HCT116 (cell line): ENCODE data around the gene PDZRN4. TPM values are rescaled to one million over a fixed set of nuclear protein-coding genes. Genes with fewer than 3 reads are reported as not detected.

Experiments used
- ATAC-seq: fragments of 200-7000 bp; cut with Tn5 transposase; 2 replicates; pipeline ENCODE4 v1.9.1; 2020; ENCODE audit warnings: mild to moderate bottlenecking, moderate library complexity
- BruUV-seq: library from RNA; stranded (reverse); fragments of 400-500 nt; replicated peaks from 2 replicates; lab custom pipeline; 2021; lab: Mats Ljungman, UMichigan
- CTCF ChIA-PET: fragments of 300-600 bp; sonication (Branson Sonifier 250); formaldehyde crosslinking; loops from one replicate; lab custom pipeline; 2021; ENCODE audit warnings: antibody characterized with exemption; lab: Charles Lee
- POLR2A ChIA-PET: fragments of 300-600, 350-600 bp; sonication (Branson Sonifier 250); formaldehyde crosslinking; loops from one replicate; lab custom pipeline; 2021; ENCODE audit warnings: antibody characterized with exemption; lab: Charles Lee
- RAD21 ChIA-PET, 2 experiments: fragments of 300-600 bp; sonication (Branson Sonifier 250); formaldehyde crosslinking; loops; one replicate each; lab custom pipeline; 2023; ENCODE audit warnings: low total read pairs in 2 of 2; ENCODE audit not compliant: uncharacterized antibody in 2 of 2, unreplicated experiment in 2 of 2, low non-redundant PET in 1 of 2; lab: Charles Lee
- DNase-seq: peaks from one replicate; pipeline ENCODE4 v3.0.0-alpha.2; 2010; ENCODE audit warnings: low read depth, low spot score
- H2AFZ ChIP-seq: fragments of 200-600 bp; shearing (Covaris generic), sonication (generic); 2 replicates; pipeline ENCODE4 v1.6.1; 2017; ENCODE audit warnings: low read depth, mixed run types, mixed read lengths, antibody characterized with exemption, low read length; ENCODE audit not compliant: poor library complexity, severe bottlenecking
- H3K27ac ChIP-seq: 2 replicates; pipeline ENCODE4 v1.5.1; 2012; ENCODE audit warnings: low read depth, low read length
- H3K27me3 ChIP-seq: fragments of 200-600 bp; sonication (generic); 2 replicates; pipeline ENCODE4 v1.6.1; 2016; ENCODE audit warnings: mixed run types, low read length, mixed read lengths; ENCODE audit not compliant: insufficient read depth
- H3K36me3 ChIP-seq, 2 experiments: fragments of 200-500 bp in 1 of 2; fragments of 200-600 bp in 1 of 2; sonication (Bioruptor generic) in 1 of 2; sonication (generic) in 1 of 2; 2 replicates each; pipeline versions ENCODE4 v1.5.1 to v1.6.1; 2014 to 2016; ENCODE audit warnings: low read length in 2 of 2, inconsistent platforms in 1 of 2, mixed read lengths in 1 of 2, mixed run types in 1 of 2; ENCODE audit not compliant: insufficient read depth in 2 of 2, control insufficient read depth in 1 of 2
- H3K4me1 ChIP-seq, 2 experiments: fragments of 200-600 bp in 1 of 2; sonication (generic) in 1 of 2; 2 replicates each; pipeline versions ENCODE4 v1.5.1 to v1.6.1; 2012 to 2017; ENCODE audit warnings: low read length in 2 of 2, inconsistent platforms in 1 of 2, mild to moderate bottlenecking in 1 of 2, mixed read lengths in 1 of 2, mixed run types in 1 of 2, moderate library complexity in 1 of 2; ENCODE audit not compliant: insufficient read depth in 2 of 2, control insufficient read depth in 1 of 2
- H3K4me2 ChIP-seq: fragments of 200-600 bp; sonication (generic); 2 replicates; pipeline ENCODE4 v1.6.1; 2017; ENCODE audit warnings: mixed run types, low read length, mixed read lengths
- H3K4me3 ChIP-seq, 2 experiments: fragments of 200-600 bp in 1 of 2; sonication (generic) in 1 of 2; replicated peaks in 1 of 2; 2 replicates each; pipeline ENCODE4 v1.5.1; 2011 to 2016; ENCODE audit warnings: low read length in 2 of 2, control low read depth in 1 of 2, low read depth in 1 of 2, mild to moderate bottlenecking in 1 of 2, mixed read lengths in 1 of 2, mixed run types in 1 of 2
- H3K79me2 ChIP-seq: fragments of 200-600 bp; sonication (generic); 2 replicates; pipeline ENCODE4 v1.6.1; 2017; ENCODE audit warnings: mild to moderate bottlenecking, mixed run types, low read length, moderate library complexity, mixed read lengths; ENCODE audit not compliant: insufficient read depth
- H3K9ac ChIP-seq: fragments of 200-600 bp; sonication (generic); 2 replicates; pipeline ENCODE4 v1.6.1; 2016; ENCODE audit warnings: low read length, mixed read lengths
- H3K9me2 ChIP-seq: fragments of 200-600 bp; sonication (generic), shearing (Covaris generic); 2 replicates; pipeline ENCODE4 v1.6.1; 2017; ENCODE audit warnings: mixed run types, mild to moderate bottlenecking, moderate library complexity; ENCODE audit not compliant: insufficient read depth
- H3K9me3 ChIP-seq, 2 experiments: fragments of 200-500 bp in 1 of 2; fragments of 200-600 bp in 1 of 2; sonication (Bioruptor generic) in 1 of 2; sonication (generic) in 1 of 2; 2 replicates each; pipeline ENCODE4 v1.6.1; 2014 to 2017; ENCODE audit warnings: low read length in 2 of 2, mixed read lengths in 2 of 2, inconsistent platforms in 1 of 2, low read depth in 1 of 2, mild to moderate bottlenecking in 1 of 2, mixed run types in 1 of 2, moderate library complexity in 1 of 2; ENCODE audit not compliant: control insufficient read depth in 1 of 2, insufficient read depth in 1 of 2
- H4K20me1 ChIP-seq: fragments of 200-600 bp; sonication (generic), shearing (Covaris generic); 2 replicates; pipeline ENCODE4 v1.6.1; 2017; ENCODE audit warnings: mixed run types, mild to moderate bottlenecking, moderate library complexity; ENCODE audit not compliant: insufficient read depth
- CBX3 ChIP-seq: IDR thresholded peaks from 2 replicates; pipeline ENCODE4 v1.6.1; 2012; ENCODE audit warnings: low read depth
- EZH2 ChIP-seq: fragments of 200-600 bp; sonication (generic); IDR thresholded peaks from 2 replicates; pipeline ENCODE4 v1.6.1; 2017; ENCODE audit warnings: antibody characterized with exemption, mixed run types
- EZH2phosphoT487 ChIP-seq: fragments of 200-600 bp; IDR thresholded peaks from 2 replicates; pipeline ENCODE4 v1.6.1; 2018; ENCODE audit warnings: antibody characterized with exemption, borderline replicate concordance
- FOSL1 ChIP-seq: IDR thresholded peaks from 2 replicates; pipeline ENCODE4 v1.6.1; 2012; ENCODE audit warnings: low read depth
- JUND ChIP-seq: IDR thresholded peaks from 2 replicates; pipeline ENCODE4 v1.6.1; 2012
- POLR2A ChIP-seq: IDR thresholded peaks from 2 replicates; pipeline ENCODE4 v1.7.0; 2011; ENCODE audit warnings: borderline replicate concordance; ENCODE audit not compliant: insufficient read depth, insufficient read length; ENCODE audit errors: extremely low read depth
- SIN3A ChIP-seq: IDR thresholded peaks from 2 replicates; pipeline ENCODE4 v1.6.1; 2012; ENCODE audit warnings: low read depth
- SP1 ChIP-seq: IDR thresholded peaks from 2 replicates; pipeline ENCODE4 v1.6.1; 2012; ENCODE audit warnings: low read depth
- YY1 ChIP-seq: IDR thresholded peaks from 2 replicates; pipeline ENCODE4 v1.6.1; 2011; ENCODE audit warnings: low read length, low read depth, moderate library complexity, mild to moderate bottlenecking; ENCODE audit not compliant: insufficient replicate concordance; ENCODE audit errors: extremely low read depth
- ZNF274 ChIP-seq: fragments of 200-500 bp; sonication (Bioruptor generic); IDR thresholded peaks from 2 replicates; pipeline ENCODE4 v1.6.1; 2014; ENCODE audit warnings: mild to moderate bottlenecking, low read depth, low read length, inconsistent platforms
- intact Hi-C: fragments of 100-400 bp; cut with micrococcal nuclease; formaldehyde crosslinking; loops from 2 replicates; pipeline ENCODE4 v1.10.0; 2022
- total RNA-seq: library from RNA; stranded (reverse); gene quantifications from one replicate; pipeline ENCODE4 v1.2.1, GENCODE V29; 2021; ENCODE audit not compliant: unreplicated experiment
- TF ChIP-seq, protein P1 (sequence below): IDR thresholded peaks from 2 replicates; pipeline ENCODE4 v1.6.1; 2012
- TF ChIP-seq, protein P2 (sequence below): IDR thresholded peaks from 2 replicates; pipeline ENCODE4 v1.6.1; 2012; ENCODE audit warnings: low read depth
- TF ChIP-seq, protein P3 (sequence below): IDR thresholded peaks from 2 replicates; pipeline ENCODE4 v1.6.1; 2011; ENCODE audit warnings: mild to moderate bottlenecking, low read length, moderate library complexity; ENCODE audit not compliant: insufficient replicate concordance; ENCODE audit errors: extremely low read depth

The PDZRN4 gene
- total RNA-seq, 1 experiment from 2014 or later, result not detected

DNA sequence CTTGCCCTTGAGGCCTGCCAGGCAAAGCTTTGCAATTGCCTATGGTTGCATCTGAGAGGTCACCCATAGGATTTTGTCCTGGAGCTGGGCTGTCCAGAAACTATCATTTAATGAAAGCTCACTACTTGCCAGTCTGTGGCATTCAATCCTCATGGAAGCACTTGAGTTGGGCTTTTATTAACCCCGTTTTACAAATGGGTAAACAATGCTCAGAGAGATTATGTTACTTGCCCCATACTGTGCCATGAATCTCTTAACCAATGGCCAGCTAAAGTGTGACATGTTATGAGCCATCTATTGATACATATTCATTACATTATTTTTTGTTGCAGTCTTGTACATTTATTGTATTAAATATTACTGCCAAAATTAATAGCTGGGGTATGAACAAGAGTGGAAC lies 35.9 kb downstream of the PDZRN4 start (continued):
- TF ChIP-seq EZH2, result no peak
- no peak for TF ChIP-seq ZNF274
- TF ChIP-seq FOSL1, result no peak
- TF ChIP-seq SIN3A, result no peak

DNA sequence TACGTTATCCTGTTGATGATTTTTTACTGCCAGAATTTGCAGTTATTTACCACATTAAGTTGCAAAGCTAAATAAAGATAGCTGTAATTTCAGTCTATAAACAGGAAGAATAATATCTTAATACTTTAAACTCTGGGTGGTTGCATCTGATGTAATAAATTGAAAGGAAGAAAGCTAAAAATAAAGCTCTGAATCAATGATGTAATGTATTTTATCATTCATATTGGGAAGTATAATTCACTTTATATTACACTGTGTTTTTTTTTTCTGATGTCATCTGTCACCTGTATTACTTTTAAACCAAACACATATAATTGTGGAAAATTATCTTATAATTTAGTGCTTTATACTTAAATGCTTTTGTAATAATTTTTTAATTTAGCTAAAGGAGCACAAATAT lies 37.1 kb downstream of the PDZRN4 start:
- no peak overlapping the region for H2AFZ ChIP-seq
- H3K36me3 ChIP-seq, result no peaks in the 10 kb centered on the region
- ChIA-PET RAD21 (no interaction called here), CTCF (no interaction called here), POLR2A (no interaction called here)
- no peaks in the 10 kb centered on the region for H3K79me2 ChIP-seq
- H3K4me1 ChIP-seq, result no peaks in the 10 kb centered on the region
- DNase-seq, result no peak
- no peak overlapping the region for H3K27ac ChIP-seq
- BruUV-seq, result no TSS peak
- no peak for TF ChIP-seq CBX3
- no peak for TF ChIP-seq EZH2phosphoT487
- no peak for TF ChIP-seq YY1
- TF ChIP-seq, protein P1, sequence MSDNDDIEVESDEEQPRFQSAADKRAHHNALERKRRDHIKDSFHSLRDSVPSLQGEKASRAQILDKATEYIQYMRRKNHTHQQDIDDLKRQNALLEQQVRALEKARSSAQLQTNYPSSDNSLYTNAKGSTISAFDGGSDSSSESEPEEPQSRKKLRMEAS, result no peak
- no peak for TF ChIP-seq SIN3A
- no peak for TF ChIP-seq ZNF274
- TF ChIP-seq JUND, result no peak
- no peak for TF ChIP-seq POLR2A
- TF ChIP-seq, protein P2, sequence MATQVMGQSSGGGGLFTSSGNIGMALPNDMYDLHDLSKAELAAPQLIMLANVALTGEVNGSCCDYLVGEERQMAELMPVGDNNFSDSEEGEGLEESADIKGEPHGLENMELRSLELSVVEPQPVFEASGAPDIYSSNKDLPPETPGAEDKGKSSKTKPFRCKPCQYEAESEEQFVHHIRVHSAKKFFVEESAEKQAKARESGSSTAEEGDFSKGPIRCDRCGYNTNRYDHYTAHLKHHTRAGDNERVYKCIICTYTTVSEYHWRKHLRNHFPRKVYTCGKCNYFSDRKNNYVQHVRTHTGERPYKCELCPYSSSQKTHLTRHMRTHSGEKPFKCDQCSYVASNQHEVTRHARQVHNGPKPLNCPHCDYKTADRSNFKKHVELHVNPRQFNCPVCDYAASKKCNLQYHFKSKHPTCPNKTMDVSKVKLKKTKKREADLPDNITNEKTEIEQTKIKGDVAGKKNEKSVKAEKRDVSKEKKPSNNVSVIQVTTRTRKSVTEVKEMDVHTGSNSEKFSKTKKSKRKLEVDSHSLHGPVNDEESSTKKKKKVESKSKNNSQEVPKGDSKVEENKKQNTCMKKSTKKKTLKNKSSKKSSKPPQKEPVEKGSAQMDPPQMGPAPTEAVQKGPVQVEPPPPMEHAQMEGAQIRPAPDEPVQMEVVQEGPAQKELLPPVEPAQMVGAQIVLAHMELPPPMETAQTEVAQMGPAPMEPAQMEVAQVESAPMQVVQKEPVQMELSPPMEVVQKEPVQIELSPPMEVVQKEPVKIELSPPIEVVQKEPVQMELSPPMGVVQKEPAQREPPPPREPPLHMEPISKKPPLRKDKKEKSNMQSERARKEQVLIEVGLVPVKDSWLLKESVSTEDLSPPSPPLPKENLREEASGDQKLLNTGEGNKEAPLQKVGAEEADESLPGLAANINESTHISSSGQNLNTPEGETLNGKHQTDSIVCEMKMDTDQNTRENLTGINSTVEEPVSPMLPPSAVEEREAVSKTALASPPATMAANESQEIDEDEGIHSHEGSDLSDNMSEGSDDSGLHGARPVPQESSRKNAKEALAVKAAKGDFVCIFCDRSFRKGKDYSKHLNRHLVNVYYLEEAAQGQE, result no peak
- TF ChIP-seq, protein P3, sequence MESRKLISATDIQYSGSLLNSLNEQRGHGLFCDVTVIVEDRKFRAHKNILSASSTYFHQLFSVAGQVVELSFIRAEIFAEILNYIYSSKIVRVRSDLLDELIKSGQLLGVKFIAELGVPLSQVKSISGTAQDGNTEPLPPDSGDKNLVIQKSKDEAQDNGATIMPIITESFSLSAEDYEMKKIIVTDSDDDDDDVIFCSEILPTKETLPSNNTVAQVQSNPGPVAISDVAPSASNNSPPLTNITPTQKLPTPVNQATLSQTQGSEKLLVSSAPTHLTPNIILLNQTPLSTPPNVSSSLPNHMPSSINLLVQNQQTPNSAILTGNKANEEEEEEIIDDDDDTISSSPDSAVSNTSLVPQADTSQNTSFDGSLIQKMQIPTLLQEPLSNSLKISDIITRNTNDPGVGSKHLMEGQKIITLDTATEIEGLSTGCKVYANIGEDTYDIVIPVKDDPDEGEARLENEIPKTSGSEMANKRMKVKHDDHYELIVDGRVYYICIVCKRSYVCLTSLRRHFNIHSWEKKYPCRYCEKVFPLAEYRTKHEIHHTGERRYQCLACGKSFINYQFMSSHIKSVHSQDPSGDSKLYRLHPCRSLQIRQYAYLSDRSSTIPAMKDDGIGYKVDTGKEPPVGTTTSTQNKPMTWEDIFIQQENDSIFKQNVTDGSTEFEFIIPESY, result no peak
- no peak for TF ChIP-seq SP1
- no peak overlapping the region for H3K4me3 ChIP-seq
- no peaks in the 10 kb centered on the region for H4K20me1 ChIP-seq
- no peaks in the 10 kb centered on the region for H3K27me3 ChIP-seq
- intact Hi-C loops, result no loop called here
- H3K9ac ChIP-seq, result no peak overlapping the region
- H3K9me2 ChIP-seq, result no peaks in the 10 kb centered on the region
- no peak for ATAC-seq
- no peak overlapping the region for H3K4me2 ChIP-seq
- H3K9me3 ChIP-seq, result no peaks in the 10 kb centered on the region
